Fibroblast of villous mesenchyme (primary cell): ENCODE data around the gene MAP7. TPM values are rescaled to one million over a fixed set of nuclear protein-coding genes. Genes with fewer than 3 reads are reported as not detected.

Experiments
- DNase-seq: peaks from one replicate; pipeline ENCODE4 v3.0.0-alpha.2; 2010; ENCODE audit warnings: low read depth
- H3K4me3 ChIP-seq: 2 replicates; pipeline ENCODE4 v1.5.1; 2011; ENCODE audit warnings: low read depth, mild to moderate bottlenecking, low read length
- total RNA-seq: library from RNA; depleted of rRNA; stranded (reverse); fragments of >200 nt; gene quantifications from 2 replicates; pipeline ENCODE4 v1.2.3, GENCODE V29; 2012
- TF ChIP-seq, protein P1 (sequence below): IDR thresholded peaks from 2 replicates; pipeline ENCODE4 v1.5.1; 2012; ENCODE audit warnings: low read depth, mild to moderate bottlenecking, low read length; ENCODE audit not compliant: insufficient read depth

The MAP7 gene
- total RNA-seq, 1 donor: 1.3 TPM

GRCh38 chr6:136475686-136476085, 74.5 kb downstream of the MAP7 start:
- no peak for DNase-seq
- TF ChIP-seq, protein P1, sequence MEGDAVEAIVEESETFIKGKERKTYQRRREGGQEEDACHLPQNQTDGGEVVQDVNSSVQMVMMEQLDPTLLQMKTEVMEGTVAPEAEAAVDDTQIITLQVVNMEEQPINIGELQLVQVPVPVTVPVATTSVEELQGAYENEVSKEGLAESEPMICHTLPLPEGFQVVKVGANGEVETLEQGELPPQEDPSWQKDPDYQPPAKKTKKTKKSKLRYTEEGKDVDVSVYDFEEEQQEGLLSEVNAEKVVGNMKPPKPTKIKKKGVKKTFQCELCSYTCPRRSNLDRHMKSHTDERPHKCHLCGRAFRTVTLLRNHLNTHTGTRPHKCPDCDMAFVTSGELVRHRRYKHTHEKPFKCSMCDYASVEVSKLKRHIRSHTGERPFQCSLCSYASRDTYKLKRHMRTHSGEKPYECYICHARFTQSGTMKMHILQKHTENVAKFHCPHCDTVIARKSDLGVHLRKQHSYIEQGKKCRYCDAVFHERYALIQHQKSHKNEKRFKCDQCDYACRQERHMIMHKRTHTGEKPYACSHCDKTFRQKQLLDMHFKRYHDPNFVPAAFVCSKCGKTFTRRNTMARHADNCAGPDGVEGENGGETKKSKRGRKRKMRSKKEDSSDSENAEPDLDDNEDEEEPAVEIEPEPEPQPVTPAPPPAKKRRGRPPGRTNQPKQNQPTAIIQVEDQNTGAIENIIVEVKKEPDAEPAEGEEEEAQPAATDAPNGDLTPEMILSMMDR: no peak
- no peak overlapping the region for H3K4me3 ChIP-seq

- TF ChIP-seq, protein P1: no peak
- no peak overlapping the region for H3K4me3 ChIP-seq
- DNase-seq: no peak
These were observed 76.0 kb downstream of the MAP7 start for GRCh38 chr6:136474241-136474640.

GRCh38 chr6:136471922-136472321, 78.3 kb downstream of the MAP7 start:
- TF ChIP-seq, protein P1: no peak
- DNase-seq: no peak

DNA sequence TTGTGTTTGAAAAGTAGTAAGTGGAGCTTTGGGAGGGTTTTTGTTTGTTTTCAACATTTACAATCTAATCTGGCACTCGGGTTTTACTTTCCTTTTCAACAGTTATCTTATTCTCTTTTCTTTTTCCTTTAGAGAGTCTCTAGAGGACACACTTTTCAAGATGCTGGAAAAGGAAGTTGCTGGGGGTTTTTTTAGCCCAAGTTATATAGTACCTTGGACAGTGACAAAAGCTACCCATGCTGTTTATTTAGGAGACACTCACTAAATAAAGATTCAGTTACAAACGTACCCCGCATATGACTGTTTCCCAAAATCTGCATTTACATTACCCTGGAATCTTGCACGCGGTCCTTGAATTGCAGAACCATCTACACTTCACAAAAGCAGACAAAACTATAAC, 78.8 kb downstream of the MAP7 start:
- no peak for DNase-seq
- no peak overlapping the region for H3K4me3 ChIP-seq
- TF ChIP-seq, protein P1: no peak

More at GRCh38 chr6:136471922-136472321, 78.3 kb downstream of the MAP7 start:
- H3K4me3 ChIP-seq: no peak overlapping the region

DNA sequence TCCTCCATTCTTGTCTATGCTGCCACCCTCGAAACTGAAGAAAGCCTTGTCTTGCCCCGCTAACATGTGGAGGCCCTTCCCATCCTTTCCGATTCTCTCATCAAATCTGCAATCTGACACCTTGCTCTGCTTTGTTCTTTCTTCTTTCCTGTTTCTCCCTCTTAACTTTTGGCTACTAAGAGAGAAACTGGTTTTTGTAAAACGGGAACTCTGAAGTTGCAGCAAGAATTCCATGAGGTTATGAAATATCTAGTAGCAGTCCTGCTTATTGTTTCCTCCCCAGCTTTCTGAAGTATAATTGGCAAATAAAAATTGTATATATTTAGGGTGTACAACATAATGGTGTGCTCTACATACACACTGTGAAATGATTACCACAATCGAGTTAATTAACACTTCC, 80.2 kb downstream of the MAP7 start:
- no peak overlapping the region for H3K4me3 ChIP-seq
- TF ChIP-seq, protein P1: no peak
- DNase-seq: no peak

DNA sequence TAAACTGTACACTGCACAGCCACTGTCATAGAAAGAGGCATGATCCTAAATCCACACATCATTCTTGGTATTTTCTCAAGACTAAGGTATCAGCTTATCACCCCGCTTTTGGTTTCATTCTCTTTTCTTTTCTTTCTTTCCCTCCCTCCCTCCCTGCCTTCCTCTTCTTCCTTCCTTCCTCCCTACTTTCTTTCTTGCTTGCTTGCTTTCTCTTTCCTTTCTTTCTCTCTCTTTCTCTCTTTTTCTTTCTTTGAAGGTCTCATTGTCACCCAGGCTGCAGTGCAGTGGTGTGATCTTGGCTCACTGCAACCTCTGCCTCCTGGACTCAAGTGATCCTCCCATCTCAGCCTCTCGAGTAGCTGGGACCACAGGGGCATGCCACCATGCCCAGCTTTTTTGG, 81.1 kb downstream of the MAP7 start:
- H3K4me3 ChIP-seq: no peak overlapping the region
- TF ChIP-seq, protein P1: no peak
- DNase-seq: no peak

DNA sequence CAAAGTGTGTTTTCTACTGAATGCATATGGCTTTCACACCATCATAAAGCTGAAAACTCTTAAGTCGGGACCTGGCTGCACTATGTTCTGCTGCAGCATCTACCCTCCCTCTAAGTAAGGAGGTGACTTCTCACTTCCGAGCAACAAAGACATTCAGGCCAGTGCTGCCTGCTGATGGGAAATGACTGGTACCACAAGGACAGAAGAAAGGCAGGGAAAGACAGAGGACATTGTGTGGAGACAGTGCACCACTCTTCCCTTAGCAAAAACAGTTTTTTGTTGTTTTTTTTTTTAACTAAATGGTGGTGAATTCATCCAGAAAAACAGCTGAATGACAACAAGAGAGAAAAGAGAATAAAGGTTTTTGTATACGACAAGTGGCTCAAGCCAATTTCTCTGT, 81.5 kb downstream of the MAP7 start:
- TF ChIP-seq, protein P1: no peak

More for the DNA sequence above, 81.5 kb downstream of the MAP7 start:
- no peak overlapping the region for H3K4me3 ChIP-seq
- no peak for DNase-seq
